NCI-H82 (cell line): ENCODE data around the gene RUFY3.
"Not testable (repeated sequence)": the region's sequence is repeated elsewhere in the genome, so short reads cannot be mapped to it uniquely, and the experiment has no call there.

Source experiments
- DNase-seq: peaks from one replicate; lab custom pipeline; 2025; lab: John Stamatoyannopoulos, UW

The RUFY3 gene

GRCh38 chr4:70721747-70722146 lies at the start of gene RUFY3:
TSS of gene RUFY3 (plus strand) at chr4:70721964. CDS start at chr4:70722574, 610 bp downstream.
- peak; percentile 93 for DNase-seq

- no peak for DNase-seq
These were observed 47.6 kb upstream of the RUFY3 start for GRCh38 chr4:70674191-70674590.

GRCh38 chr4:70674731-70675130 lies 47.0 kb upstream of the RUFY3 start:
- DNase-seq: no peak

GRCh38 chr4:70676554-70677090 lies 45.1 kb upstream of the RUFY3 start:
- no peak for DNase-seq

GRCh38 chr4:70678383-70678999 lies 43.3 kb upstream of the RUFY3 start:
- DNase-seq: no peak

- DNase-seq: no peak
These were observed 40.8 kb upstream of the RUFY3 start for GRCh38 chr4:70680934-70681333.

- no peak for DNase-seq
These were observed 40.1 kb upstream of the RUFY3 start for GRCh38 chr4:70681704-70682103.

GRCh38 chr4:70682142-70682541 lies 39.6 kb upstream of the RUFY3 start:
- not testable (repeated sequence) for DNase-seq

GRCh38 chr4:70687392-70687791 lies 34.4 kb upstream of the RUFY3 start:
- peak; percentile 45 for DNase-seq

- peak; percentile 98 for DNase-seq
These were observed 33.7 kb upstream of the RUFY3 start, which contains the start of gene UTP3 for GRCh38 chr4:70687821-70688794. TSS of gene UTP3 (plus strand) at chr4:70688532. CDS start at chr4:70688678, 146 bp downstream.

- DNase-seq: peak; percentile 27
These were observed 33.0 kb upstream of the RUFY3 start for GRCh38 chr4:70688795-70689231.

GRCh38 chr4:70691661-70692060 lies 30.1 kb upstream of the RUFY3 start:
- DNase-seq: no peak

GRCh38 chr4:70694633-70695032 lies 27.1 kb upstream of the RUFY3 start:
- not testable (repeated sequence) for DNase-seq

GRCh38 chr4:70698435-70698834 lies 23.3 kb upstream of the RUFY3 start:
- not testable (repeated sequence) for DNase-seq

GRCh38 chr4:70700712-70701111 lies 21.1 kb upstream of the RUFY3 start:
- no peak for DNase-seq

GRCh38 chr4:70701271-70701670 lies 20.5 kb upstream of the RUFY3 start:
- DNase-seq: no peak

GRCh38 chr4:70702592-70702991 lies 19.2 kb upstream of the RUFY3 start:
- not testable (repeated sequence) for DNase-seq

- peak; percentile 55 for DNase-seq
These were observed 18.0 kb upstream of the RUFY3 start for GRCh38 chr4:70703619-70704214.

GRCh38 chr4:70704215-70704930 lies 17.4 kb upstream of the RUFY3 start:
- DNase-seq: peak; percentile 93

- no peak for DNase-seq
These were observed 16.9 kb upstream of the RUFY3 start for GRCh38 chr4:70704931-70705182.

GRCh38 chr4:70705183-70706043 lies 16.4 kb upstream of the RUFY3 start:
- peak; percentile 81 for DNase-seq
